Mammary epithelial cell (primary cell): ENCODE results near the gene DSCAM.

Experiments
- CTCF ChIP-seq, 2 donors: IDR thresholded peaks in 1 of 2; conservative IDR thresholded peaks in 1 of 2; 2 replicates each; pipeline ENCODE4 v1.5.1; 2011 to 2012; ENCODE audit warnings: inconsistent platforms in 2 of 2, low read length in 2 of 2, mild to moderate bottlenecking in 2 of 2, control low read depth in 1 of 2, low read depth in 1 of 2; ENCODE audit not compliant: insufficient read depth in 1 of 2; ENCODE audit errors: extremely low read depth in 1 of 2
- EZH2 ChIP-seq: IDR thresholded peaks from 2 replicates; pipeline ENCODE4 v1.6.1; 2012; ENCODE audit warnings: low read length, inconsistent platforms, borderline replicate concordance

DNA sequence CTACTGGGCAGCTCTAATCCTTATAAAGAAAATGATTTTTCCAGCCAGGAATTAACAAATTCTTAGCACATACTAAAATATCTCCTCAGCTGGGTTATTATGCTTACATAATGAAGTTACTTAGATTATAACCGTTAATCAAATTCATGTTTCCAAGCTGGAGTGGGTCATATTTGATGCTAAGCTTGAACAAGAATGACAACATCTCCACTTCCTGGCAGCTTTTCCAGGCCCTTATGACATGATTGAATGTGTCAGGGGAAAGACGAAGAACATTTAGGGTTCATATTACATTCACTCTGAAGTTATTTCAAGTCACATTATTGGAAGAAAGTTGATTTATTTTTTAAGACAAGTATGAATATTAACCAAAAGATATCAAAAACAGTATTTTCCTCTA, 646.0 kb downstream of the DSCAM start:
- no peak for TF ChIP-seq CTCF (conservative IDR thresholded peaks at IDR 0.05 in 1 of 2, IDR thresholded peaks at IDR 0.05 in 1 of 2; ENCODE audit: extremely low read depth in 1 of 2, insufficient read depth in 1 of 2, low read depth in 1 of 2, low read length in 2 of 2)
- TF ChIP-seq EZH2: no peak
